Ovary (tissue), 3 donors: ENCODE results near the gene E2F8.

ENCODE experiments used
- POLR2A ChIP-seq: fragments of 450-650 bp; IDR thresholded peaks from one replicate; pipeline ENCODE4 v1.6.1; 2017; ENCODE audit warnings: antibody characterized with exemption, mild to moderate bottlenecking, moderate library complexity
- TF ChIP-seq, protein P1 (sequence below), 3 donors: fragments of 450-650 bp in 2 of 3; fragments of 200-600 bp in 1 of 3; IDR thresholded peaks; one replicate each; pipeline versions ENCODE4 v1.5.1 to v1.8.0; 2016 to 2022; ENCODE audit warnings: antibody characterized with exemption in 3 of 3, mild to moderate bottlenecking in 1 of 3
- donor health status: DM: no; HTN: no; CAD: no.

DNA sequence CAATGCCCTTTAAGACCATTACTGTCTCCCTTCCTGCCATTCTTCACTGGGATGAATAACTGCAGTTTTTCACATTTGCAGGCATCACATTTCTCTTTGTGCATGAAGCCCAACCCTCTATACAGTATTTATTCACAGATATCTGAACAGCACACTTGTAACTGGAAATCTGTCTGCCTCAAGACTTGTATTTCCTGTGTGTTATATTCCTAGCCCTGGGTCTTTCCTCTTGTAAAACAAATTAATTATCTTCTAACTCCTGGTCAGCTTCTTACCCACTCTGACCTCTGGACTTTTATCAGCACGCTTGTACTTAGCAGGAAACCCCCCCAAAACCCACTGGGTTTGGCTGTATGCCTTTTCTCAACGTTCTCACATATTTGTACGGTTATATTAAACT, 41.0 kb downstream of the E2F8 start:
- no peak for TF ChIP-seq POLR2A
- TF ChIP-seq, protein P1, sequence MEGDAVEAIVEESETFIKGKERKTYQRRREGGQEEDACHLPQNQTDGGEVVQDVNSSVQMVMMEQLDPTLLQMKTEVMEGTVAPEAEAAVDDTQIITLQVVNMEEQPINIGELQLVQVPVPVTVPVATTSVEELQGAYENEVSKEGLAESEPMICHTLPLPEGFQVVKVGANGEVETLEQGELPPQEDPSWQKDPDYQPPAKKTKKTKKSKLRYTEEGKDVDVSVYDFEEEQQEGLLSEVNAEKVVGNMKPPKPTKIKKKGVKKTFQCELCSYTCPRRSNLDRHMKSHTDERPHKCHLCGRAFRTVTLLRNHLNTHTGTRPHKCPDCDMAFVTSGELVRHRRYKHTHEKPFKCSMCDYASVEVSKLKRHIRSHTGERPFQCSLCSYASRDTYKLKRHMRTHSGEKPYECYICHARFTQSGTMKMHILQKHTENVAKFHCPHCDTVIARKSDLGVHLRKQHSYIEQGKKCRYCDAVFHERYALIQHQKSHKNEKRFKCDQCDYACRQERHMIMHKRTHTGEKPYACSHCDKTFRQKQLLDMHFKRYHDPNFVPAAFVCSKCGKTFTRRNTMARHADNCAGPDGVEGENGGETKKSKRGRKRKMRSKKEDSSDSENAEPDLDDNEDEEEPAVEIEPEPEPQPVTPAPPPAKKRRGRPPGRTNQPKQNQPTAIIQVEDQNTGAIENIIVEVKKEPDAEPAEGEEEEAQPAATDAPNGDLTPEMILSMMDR (IDR thresholded peaks at IDR 0.05), result no peak
